NCI-H146 treated with DMSO at 0.1 percent for 48 hours (cell line): ENCODE data around the gene CXorf58.
A peak's percentile ranks its signal among the peaks of the same experiment; 100 is the strongest.

Experiments used
- DNase-seq: peaks from one replicate; lab custom pipeline; 2025; ENCODE audit not compliant: unreplicated experiment; lab: John Stamatoyannopoulos, UW

CXorf58 gene

GRCh38 chrX:23900220-23900797 lies 7.5 kb upstream of the CXorf58 start:
- DNase-seq: no peak

- DNase-seq: no peak
Measured at GRCh38 chrX:23901060-23901459, 6.7 kb upstream of the CXorf58 start.

- peak; percentile 15 for DNase-seq
Measured at GRCh38 chrX:23901805-23902204, 6.0 kb upstream of the CXorf58 start.

DNA sequence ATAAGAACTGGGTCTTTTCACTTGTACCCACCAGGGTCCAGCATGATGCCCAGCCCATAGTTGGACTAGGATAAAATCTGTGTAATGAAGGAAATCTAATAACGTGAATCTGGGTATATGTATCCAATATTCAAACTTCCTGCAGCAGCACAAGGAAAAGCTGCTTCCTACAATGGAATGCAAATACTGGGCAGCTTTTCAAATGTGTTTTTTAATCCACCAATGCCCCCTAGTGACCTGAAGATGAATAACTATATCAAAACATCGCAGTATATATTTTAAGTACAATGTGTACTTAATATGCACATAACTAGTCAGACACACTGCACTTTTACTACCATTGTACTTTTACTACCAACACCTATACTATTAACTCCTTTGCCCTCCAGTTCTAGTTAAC lies 5.4 kb upstream of the CXorf58 start:
- DNase-seq: peak; percentile 16

- no peak for DNase-seq
Measured at GRCh38 chrX:23904096-23904495, 3.7 kb upstream of the CXorf58 start.

GRCh38 chrX:23907111-23907497 lies 702 bp upstream of the CXorf58 start:
- DNase-seq: no peak

DNA sequence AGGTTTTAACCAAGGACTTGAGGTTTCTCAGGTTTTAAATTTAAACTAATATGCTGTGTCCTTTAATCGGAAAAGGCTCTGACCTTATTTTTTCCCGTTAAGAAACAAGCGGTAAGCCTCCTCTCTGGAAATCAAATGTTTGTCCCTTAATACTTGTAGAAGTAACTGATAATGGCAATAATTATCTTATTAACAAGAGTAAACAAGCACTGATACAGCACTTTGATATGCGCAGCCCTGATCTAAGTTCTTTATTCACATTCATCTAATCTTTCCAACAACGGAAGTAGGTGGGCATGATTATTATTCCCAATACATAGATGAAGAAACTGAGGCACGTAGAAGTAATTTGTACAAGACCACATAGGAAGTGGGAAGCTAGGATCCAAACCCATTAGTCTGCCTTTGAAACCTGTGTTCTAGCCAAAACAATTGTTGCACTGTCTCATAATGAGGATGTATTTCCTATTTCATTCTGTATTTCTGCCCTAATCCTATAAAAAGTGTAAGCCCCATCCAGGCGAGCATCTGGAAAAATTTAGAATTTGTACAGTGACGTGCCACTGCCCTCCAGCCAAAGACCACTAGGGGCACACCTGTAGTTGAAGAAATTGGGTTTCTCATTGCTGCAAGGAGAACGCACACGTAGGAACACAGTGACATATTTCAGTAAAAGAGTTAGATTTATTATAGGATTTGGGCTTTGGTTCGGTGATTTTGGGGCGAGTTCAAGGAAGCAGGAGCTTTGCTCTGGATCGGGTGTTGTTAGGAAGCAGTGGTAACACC lies 606 bp downstream of the CXorf58 start:
- DNase-seq: no peak

DNA sequence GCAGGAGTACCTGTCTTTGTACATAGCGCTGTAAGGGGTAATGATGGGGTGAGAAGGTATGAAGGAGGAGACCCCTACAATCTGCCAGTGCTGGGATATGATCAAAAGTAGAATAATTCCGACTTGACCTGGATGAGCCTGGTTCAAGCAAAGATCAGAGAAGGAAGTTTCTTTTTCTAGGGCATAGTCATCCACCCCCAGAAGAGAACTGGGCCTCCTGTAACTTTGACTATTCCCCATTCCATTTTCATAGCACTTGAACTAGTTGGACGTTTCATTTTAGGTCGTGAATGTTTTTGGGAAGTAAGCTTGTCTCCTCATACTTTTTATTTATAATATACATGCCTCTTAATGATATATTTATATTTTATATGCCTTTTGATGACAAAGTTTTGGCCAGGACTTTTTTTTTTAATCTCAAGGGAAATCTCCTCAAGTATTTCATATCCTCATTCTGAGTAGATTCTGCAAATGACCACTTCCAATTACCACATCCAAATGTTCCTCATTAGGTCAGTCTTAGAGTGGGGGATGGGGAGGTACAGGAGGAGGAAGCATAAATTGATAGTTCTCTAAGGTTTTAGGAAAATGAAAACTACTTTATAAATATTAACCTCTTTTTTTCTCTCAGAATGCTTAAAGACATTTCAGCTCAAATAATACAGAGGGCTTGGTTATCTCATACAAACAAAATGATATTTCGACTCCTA lies 3.5 kb downstream of the CXorf58 start:
- DNase-seq: no peak

DNA sequence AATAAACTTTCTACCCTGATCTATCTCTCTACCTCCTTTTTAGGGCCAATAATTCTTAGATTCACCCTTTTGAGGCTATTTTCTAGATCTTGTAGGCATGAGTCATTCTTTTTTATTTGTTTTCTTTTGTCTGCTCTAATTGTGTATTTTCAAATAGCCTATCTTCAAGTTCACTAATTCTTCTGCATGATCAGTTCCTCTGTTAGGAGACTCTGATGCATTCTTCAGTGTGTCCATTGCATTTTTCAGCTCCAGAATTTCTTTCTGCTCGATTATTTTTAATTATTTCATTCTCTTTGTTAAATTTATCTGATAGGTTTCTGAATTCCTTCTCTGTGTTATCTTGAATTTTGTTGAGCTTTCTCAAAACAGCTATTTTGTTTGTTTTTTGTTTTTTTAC lies 11.3 kb downstream of the CXorf58 start:
- no peak for DNase-seq

DNA sequence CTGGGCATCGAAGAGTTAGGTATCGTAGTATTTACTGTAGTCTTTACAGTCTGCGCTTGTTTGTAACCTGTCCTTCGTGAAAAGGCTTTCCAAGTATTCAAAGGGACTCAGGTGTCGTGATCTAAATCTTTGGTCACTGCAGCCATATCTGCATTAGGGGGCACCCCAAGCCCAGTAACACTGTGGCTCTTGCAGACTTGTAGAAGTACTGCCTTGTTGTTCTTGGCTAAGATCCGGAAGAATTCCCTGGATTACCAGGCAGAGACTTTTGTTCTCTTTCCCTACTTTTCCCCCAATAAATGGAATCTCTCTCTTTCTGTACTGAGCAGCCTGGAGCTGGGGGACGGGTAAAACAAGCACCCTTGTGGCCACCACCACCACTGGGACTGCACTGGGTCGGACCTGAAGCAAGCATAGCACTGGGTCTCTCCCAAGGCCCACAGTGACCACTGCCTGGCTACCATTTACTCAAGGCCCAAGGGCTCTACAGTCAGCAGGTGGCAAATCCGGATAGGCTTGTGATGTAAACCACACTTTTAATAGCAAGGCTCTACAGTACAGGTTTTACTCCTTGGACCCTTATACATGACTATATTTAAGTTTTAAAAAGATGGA lies 12.0 kb downstream of the CXorf58 start:
- no peak for DNase-seq

GRCh38 chrX:23926015-23926414 lies 18.2 kb downstream of the CXorf58 start:
- no peak for DNase-seq

DNA sequence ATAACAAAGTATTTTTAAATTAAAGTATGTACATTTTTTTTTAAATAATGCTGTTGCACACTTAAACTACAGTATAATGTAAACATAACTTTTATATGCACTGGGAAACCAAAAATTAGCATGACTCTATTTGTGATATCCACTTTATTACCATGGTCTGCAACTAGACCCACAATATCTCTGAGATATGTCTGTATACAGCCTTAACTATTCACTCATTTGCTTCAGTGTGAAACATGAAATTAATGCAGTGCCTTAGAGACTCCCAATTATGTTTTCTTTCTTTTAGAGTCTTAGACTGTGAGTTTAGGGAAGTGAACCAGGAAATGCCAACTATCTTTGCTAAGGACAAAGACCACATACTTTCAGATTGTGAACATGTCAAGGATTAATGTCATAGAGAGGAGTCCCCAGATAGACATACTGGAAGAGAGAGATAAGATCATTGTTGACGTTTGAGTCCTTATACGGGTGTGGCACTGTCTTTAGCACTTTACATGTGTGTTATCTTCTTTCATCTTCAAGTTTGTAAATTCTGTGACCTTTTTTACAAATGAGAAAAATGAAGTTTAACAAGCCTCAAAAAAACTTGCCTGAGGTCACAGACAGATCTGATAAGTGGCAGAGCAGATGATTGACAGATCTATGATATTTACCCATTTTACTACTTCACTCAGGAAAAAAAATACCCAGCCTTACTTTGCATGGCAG lies 23.2 kb downstream of the CXorf58 start:
- DNase-seq: no peak

DNA sequence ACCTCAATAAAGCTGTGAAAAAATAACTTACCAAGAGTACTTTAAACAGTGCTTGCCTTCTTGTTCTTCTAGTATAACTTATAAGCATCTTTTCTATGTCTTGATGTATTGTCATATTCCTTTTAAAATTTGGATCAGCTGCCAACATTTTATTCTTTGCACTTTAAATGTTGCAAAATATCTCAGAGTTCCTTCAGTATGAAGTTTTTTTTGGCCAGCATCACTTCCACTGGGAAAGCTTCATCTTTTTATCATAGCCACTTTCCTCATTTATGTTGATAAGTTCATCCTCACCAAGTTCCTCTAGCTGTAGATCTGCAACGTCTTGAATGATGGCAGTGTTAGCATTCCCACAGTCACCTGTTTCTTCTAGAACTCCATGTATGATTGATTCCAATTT lies 24.2 kb downstream of the CXorf58 start:
- DNase-seq: no peak

GRCh38 chrX:23935106-23935505 lies 27.3 kb downstream of the CXorf58 start:
- no peak for DNase-seq

DNA sequence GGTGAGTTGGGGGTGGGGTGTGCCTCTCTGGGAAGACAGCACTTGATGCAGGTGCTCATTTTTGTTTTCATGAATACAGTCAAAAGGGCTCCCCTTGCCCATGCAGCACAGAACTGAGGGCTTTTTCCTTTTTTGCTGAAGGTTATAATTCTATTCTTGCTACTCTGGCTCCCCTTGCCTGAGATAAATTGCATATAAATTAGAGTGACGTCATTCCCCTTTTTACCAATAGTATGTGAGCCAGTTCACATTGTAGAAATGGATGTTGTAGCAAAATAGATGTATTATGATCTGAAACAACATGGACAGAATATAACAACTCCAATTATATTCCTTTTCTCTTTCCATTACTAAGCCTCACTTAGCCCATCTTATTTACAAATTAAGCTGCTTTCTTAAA lies 28.4 kb downstream of the CXorf58 start:
- no peak for DNase-seq

DNA sequence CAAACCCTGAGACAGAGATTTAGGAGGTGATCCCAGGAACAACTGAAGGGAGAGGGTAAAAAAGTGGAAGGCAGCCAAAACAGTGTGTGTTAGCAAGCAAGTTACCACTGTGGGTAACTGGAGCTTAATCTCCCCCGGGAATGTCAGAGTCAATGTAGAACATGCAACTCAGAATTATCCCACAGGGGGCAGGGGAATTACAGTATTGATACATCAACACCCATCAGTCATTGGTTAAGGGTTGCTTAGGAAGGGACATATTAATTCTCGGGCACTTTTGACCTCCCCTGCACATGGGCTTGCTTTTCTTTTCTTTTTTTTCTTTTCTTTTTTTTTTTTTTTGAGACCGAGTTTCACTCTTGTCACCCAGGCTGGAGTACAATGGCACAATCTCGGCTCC lies 29.3 kb downstream of the CXorf58 start:
- no peak for DNase-seq

- no peak for DNase-seq
Measured at GRCh38 chrX:23938690-23939089, 30.9 kb downstream of the CXorf58 start.

GRCh38 chrX:23939203-23939602 lies 31.4 kb downstream of the CXorf58 start:
- no peak for DNase-seq

DNA sequence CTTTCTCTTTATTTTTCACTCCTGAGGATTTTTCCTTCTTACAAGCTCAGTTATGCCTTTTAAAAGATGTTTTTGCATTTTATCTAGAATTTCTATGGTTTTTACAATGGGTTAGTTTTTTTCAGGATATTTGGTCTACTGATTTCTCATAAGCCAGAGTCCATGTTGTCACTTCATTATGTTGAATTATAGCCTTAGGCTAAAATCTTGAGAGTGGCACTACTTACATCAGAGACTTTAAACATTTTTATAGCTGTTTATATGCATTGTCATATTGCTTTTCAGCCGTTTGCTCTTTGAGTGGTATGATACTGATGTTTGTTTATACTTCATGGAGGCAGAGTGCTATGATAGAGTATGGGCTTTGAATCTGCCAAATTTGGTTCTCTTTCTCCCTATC lies 36.4 kb downstream of the CXorf58 start:
- no peak for DNase-seq

DNA sequence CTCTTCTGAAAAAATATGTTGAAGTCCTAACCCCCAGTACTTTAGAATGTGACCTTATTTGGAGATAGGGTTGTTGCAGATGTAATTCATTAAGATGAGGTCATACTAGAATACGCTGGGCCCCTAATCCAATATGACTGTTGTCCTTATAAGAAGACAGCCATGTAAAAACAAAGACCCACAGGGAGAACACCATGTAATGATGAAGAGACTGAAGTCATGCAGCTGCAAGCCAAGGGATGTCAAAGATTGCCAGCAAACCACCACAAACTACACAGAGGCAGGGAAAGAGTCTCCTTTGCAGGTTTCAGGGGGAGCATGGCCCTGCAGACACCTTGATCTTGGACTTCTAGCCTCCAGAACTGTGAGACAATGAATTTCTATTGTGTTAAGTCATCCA lies 37.4 kb downstream of the CXorf58 start:
- no peak for DNase-seq

GRCh38 chrX:23952391-23952790 lies 44.6 kb downstream of the CXorf58 start:
- no peak for DNase-seq
